BJ (cell line): ENCODE measurements around the gene FSTL5. TPM values are rescaled to one million over a fixed set of nuclear protein-coding genes. Genes with fewer than 3 reads are reported as not detected.
A peak's percentile ranks its signal among the peaks of the same experiment; 100 is the strongest.

Experiments used
- CTCF ChIA-PET: fragments of 350-600 bp; formaldehyde crosslinking; extraction: SDS; loops from one replicate; lab custom pipeline; 2021; ENCODE audit warnings: antibody characterized with exemption, inconsistent platforms; lab: Yijun Ruan, JAX
- POLR2A ChIA-PET: fragments of 300-600 bp; sonication (Branson Sonifier 250); formaldehyde crosslinking; extraction: SDS; loops from one replicate; lab custom pipeline; 2021; ENCODE audit warnings: antibody characterized with exemption; lab: Charles Lee
- DNase-seq: peaks from one replicate; pipeline ENCODE4 v3.0.0-alpha.2; 2011; ENCODE audit warnings: low read depth
- H3K27me3 ChIP-seq: 2 replicates; pipeline ENCODE4 v1.6.0; 2011; ENCODE audit warnings: low read length; ENCODE audit not compliant: control insufficient read depth, insufficient read depth
- H3K36me3 ChIP-seq: 2 replicates; pipeline ENCODE4 v1.5.1; 2011; ENCODE audit warnings: low read length; ENCODE audit not compliant: control insufficient read depth, insufficient read depth
- H3K4me3 ChIP-seq: 2 replicates; pipeline ENCODE4 v1.5.1; 2011; ENCODE audit warnings: low read depth, mild to moderate bottlenecking, control low read depth, low read length
- CTCF ChIP-seq: IDR thresholded peaks from 2 replicates; pipeline ENCODE4 v1.5.1; 2011; ENCODE audit warnings: low read depth, mild to moderate bottlenecking, control low read depth, inconsistent platforms, low read length, moderate library complexity; ENCODE audit not compliant: insufficient read depth
- polyA plus RNA-seq: library from polyadenylated mRNA; depleted of rRNA; stranded (reverse); fragments of >200 nt; gene quantifications from 2 replicates; pipeline ENCODE4 v1.2.3, GENCODE V29; 2011

Gene FSTL5
- polyA plus RNA-seq, 1 experiment, result not detected

- no peak for DNase-seq
- Histone ChIP-seq H3K27me3 (no peaks in the 10 kb centered on the region), H3K36me3 (no peaks in the 10 kb centered on the region), H3K4me3 (no peak overlapping the region)
- ChIA-PET CTCF (no interaction called here), POLR2A (no interaction called here)
- no peak for TF ChIP-seq CTCF
Observed at GRCh38 chr4:162016991-162017390, 146.8 kb downstream of the FSTL5 start.

GRCh38 chr4:162016219-162016618, 147.6 kb downstream of the FSTL5 start:
- POLR2A ChIA-PET, result no interaction called here
- no peak for TF ChIP-seq CTCF
- CTCF ChIA-PET, result no interaction called here
- H3K27me3 ChIP-seq, result no peaks in the 10 kb centered on the region
- DNase-seq, result no peak
- no peaks in the 10 kb centered on the region for H3K36me3 ChIP-seq
- no peak overlapping the region for H3K4me3 ChIP-seq

- Histone ChIP-seq H3K36me3 (no peaks in the 10 kb centered on the region), H3K27me3 (no peaks in the 10 kb centered on the region), H3K4me3 (no peak overlapping the region)
- TF ChIP-seq CTCF, result no peak
- CTCF ChIA-PET, result no interaction called here
- POLR2A ChIA-PET, result no interaction called here
- DNase-seq, result peak; percentile 17
Observed at GRCh38 chr4:162015090-162015489, 148.7 kb downstream of the FSTL5 start.

GRCh38 chr4:162011089-162011488, 152.7 kb downstream of the FSTL5 start:
- Histone ChIP-seq H3K4me3 (no peak overlapping the region), H3K27me3 (no peaks in the 10 kb centered on the region), H3K36me3 (no peaks in the 10 kb centered on the region)
- DNase-seq, result no peak
- TF ChIP-seq CTCF, result no peak
- ChIA-PET POLR2A (no interaction called here), CTCF (no interaction called here)

- ChIA-PET POLR2A (no interaction called here), CTCF (no interaction called here)
- H3K36me3 ChIP-seq, result no peaks in the 10 kb centered on the region
- H3K4me3 ChIP-seq, result no peak overlapping the region
- DNase-seq, result no peak
- no peaks in the 10 kb centered on the region for H3K27me3 ChIP-seq
- no peak for TF ChIP-seq CTCF
Observed at GRCh38 chr4:162010362-162010761, 153.4 kb downstream of the FSTL5 start.
